Nephron progenitor cell (in vitro differentiated cells): ENCODE results near the gene RNF214.
"Not testable (repeated sequence)": the region's sequence is repeated elsewhere in the genome, so short reads cannot be mapped to it uniquely, and the experiment has no call there.

Experiments used
- DNase-seq: peaks from one replicate; pipeline ENCODE4 v3.0.0; 2021
- H3K27ac Mint-ChIP-seq: 2 replicates; pipeline ENCODE4 v1.8.0; 2021; ENCODE audit warnings: mild to moderate bottlenecking, moderate library complexity, mixed read lengths
- H3K27me3 Mint-ChIP-seq: 2 replicates; pipeline ENCODE4 v1.8.0; 2021; ENCODE audit warnings: mild to moderate bottlenecking, low read depth, mixed read lengths; ENCODE audit not compliant: poor library complexity
- H3K36me3 Mint-ChIP-seq: 2 replicates; pipeline ENCODE4 v1.8.0; 2021; ENCODE audit warnings: low read depth, mixed read lengths
- H3K4me1 Mint-ChIP-seq: 2 replicates; pipeline ENCODE4 v1.8.0; 2021; ENCODE audit warnings: mixed read lengths
- H3K4me3 Mint-ChIP-seq: 2 replicates; pipeline ENCODE4 v1.8.0; 2021; ENCODE audit warnings: mild to moderate bottlenecking, moderate library complexity, mixed read lengths
- H3K9me3 Mint-ChIP-seq: 2 replicates; pipeline ENCODE4 v1.8.0; 2021; ENCODE audit warnings: mild to moderate bottlenecking, moderate library complexity, mixed read lengths
- CTCF ChIP-seq: fragments of 200-600 bp; sonication (generic); IDR thresholded peaks from 2 replicates; pipeline ENCODE4 v1.5.0; 2021; ENCODE audit warnings: antibody characterized with exemption

Gene RNF214

GRCh38 chr11:117204283-117205080 is 28.0 kb upstream of the RNF214 start:
- Mint-ChIP-seq H3K27ac (peak overlapping the region; percentile 20), H3K4me1 (peaks cover 59% of the 10 kb centered on the region), H3K4me3 (no peak overlapping the region), H3K9me3 (no peaks in the 10 kb centered on the region), H3K27me3 (peaks cover 6% of the 10 kb centered on the region), H3K36me3 (peaks cover 20% of the 10 kb centered on the region)
- DNase-seq: no peak
- no peak for TF ChIP-seq CTCF

GRCh38 chr11:117205211-117205818 is 27.2 kb upstream of the RNF214 start:
- no peak for DNase-seq
- no peak overlapping the region for H3K27ac Mint-ChIP-seq
- no peak overlapping the region for H3K4me3 Mint-ChIP-seq

GRCh38 chr11:117206111-117206510 is 26.4 kb upstream of the RNF214 start:
- not testable (repeated sequence) for H3K27me3 Mint-ChIP-seq, H3K9me3 Mint-ChIP-seq, H3K4me3 Mint-ChIP-seq, DNase-seq
- Mint-ChIP-seq H3K27ac (peak overlapping the region; percentile 95), H3K4me1 (peaks cover 43% of the 10 kb centered on the region), H3K36me3 (peaks cover 25% of the 10 kb centered on the region)

More at GRCh38 chr11:117205211-117205818, 27.2 kb upstream of the RNF214 start:
- peaks cover 51% of the 10 kb centered on the region for H3K4me1 Mint-ChIP-seq
- H3K36me3 Mint-ChIP-seq: peaks cover 25% of the 10 kb centered on the region
- H3K9me3 Mint-ChIP-seq: no peaks in the 10 kb centered on the region
- TF ChIP-seq CTCF: no peak
- peaks cover 3% of the 10 kb centered on the region for H3K27me3 Mint-ChIP-seq

DNA sequence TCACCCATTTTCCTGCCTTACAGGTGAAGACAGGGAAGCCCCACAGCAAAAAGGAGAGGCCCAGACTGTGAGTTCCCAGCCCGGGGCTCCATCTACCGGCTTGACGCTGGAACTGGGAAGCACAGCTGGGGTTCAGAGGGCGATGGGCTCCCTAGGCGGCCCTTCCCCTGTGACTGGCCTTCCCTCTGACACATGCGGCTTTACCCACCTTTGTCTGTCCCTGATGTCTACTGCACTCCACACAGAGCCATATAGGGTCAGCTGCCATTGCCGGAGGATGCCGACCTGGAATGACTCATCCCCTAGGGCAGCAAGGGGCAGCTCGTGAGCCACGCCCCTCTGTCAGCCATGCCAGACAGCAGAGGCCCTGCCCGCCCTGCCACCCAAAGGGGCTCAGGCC is 25.6 kb upstream of the RNF214 start:
- not testable (repeated sequence) for DNase-seq, H3K9me3 Mint-ChIP-seq, H3K4me3 Mint-ChIP-seq, H3K27ac Mint-ChIP-seq, H3K27me3 Mint-ChIP-seq
- Mint-ChIP-seq H3K36me3 (peaks cover 32% of the 10 kb centered on the region), H3K4me1 (peaks cover 37% of the 10 kb centered on the region)

GRCh38 chr11:117207481-117207880 is 25.0 kb upstream of the RNF214 start:
- not testable (repeated sequence) for H3K27me3 Mint-ChIP-seq, H3K27ac Mint-ChIP-seq, DNase-seq, H3K4me3 Mint-ChIP-seq, H3K9me3 Mint-ChIP-seq
- Mint-ChIP-seq H3K4me1 (peaks cover 32% of the 10 kb centered on the region), H3K36me3 (peaks cover 35% of the 10 kb centered on the region)

- not testable (repeated sequence) for H3K27ac Mint-ChIP-seq, H3K27me3 Mint-ChIP-seq, H3K4me3 Mint-ChIP-seq, H3K9me3 Mint-ChIP-seq, DNase-seq
- H3K36me3 Mint-ChIP-seq: peaks cover 37% of the 10 kb centered on the region
- H3K4me1 Mint-ChIP-seq: peaks cover 21% of the 10 kb centered on the region
Measured at GRCh38 chr11:117208710-117209109, 23.8 kb upstream of the RNF214 start.

DNA sequence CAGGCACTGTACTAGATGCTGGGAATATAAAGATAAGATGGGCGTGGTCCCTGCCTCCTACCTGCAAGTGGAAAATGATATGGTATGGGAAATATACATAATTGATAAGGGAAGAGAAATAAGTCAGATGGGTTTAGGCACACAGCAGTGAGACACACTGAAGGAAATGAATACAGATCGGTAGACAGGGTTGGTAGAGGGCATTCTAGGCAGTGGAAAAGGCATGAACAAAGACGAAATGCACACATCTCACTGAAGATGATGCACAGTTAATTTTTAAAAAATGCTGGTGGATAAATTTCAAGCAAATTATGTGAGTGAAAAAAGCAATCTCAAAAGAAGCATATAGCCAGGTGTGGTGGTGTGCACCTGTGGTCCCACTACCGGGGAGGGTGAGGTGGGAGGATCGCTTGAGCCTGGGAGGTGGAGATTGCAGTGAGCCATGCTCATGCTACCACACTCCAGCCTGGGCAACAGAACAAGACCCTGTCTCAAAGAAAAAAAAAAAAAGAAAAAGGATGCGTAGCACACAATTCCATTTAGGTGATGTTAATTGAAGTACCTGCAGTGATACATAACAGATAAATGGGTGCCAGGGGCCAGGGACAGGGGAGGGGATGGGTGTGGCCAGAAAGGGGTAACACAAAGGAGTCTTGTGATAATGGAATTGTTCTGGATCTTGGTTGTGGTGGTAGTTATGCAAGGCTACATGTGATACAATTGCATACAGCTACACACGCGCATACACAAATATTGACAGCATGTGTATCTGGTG is 22.9 kb upstream of the RNF214 start:
- H3K4me3 Mint-ChIP-seq, DNase-seq, H3K9me3 Mint-ChIP-seq, H3K27me3 Mint-ChIP-seq: not testable (repeated sequence)
- Mint-ChIP-seq H3K27ac (peak overlapping the region; percentile 24), H3K36me3 (peaks cover 39% of the 10 kb centered on the region), H3K4me1 (peaks cover 21% of the 10 kb centered on the region)

- H3K27ac Mint-ChIP-seq: peak overlapping the region; percentile 80
- H3K27me3 Mint-ChIP-seq: no peaks in the 10 kb centered on the region
- H3K4me3 Mint-ChIP-seq: no peak overlapping the region
- no peaks in the 10 kb centered on the region for H3K9me3 Mint-ChIP-seq
- H3K4me1 Mint-ChIP-seq: peaks cover 16% of the 10 kb centered on the region
- TF ChIP-seq CTCF: no peak
- peaks cover 33% of the 10 kb centered on the region for H3K36me3 Mint-ChIP-seq
- DNase-seq: no peak
Measured at GRCh38 chr11:117210620-117211019, 21.9 kb upstream of the RNF214 start.
